Measurements from ENCODE around the gene NPEPPS. TPM values are rescaled to one million over a fixed set of nuclear protein-coding genes. Genes with fewer than 3 reads are reported as not detected.

The NPEPPS gene
- total and polyA plus RNA-seq, 2 of the 13 experiments (the other 11 are each of a cell fraction or from before 2014, with no cell fraction given) = 53.5 to 127 TPM

GRCh38 chr17:47649153-47649971 lies 118.5 kb downstream of the NPEPPS start, which contains the start of gene KPNB1 (continued):
- peak; percentile 68; the same call in 1 of the 2 replicates for TF ChIP-seq CEBPB (IDR thresholded peaks at IDR 0.05; ENCODE audit: borderline replicate concordance, low read depth, low read length)
- TF ChIP-seq HDAC2 (CRISPR knock-in tag; IDR thresholded peaks at IDR 0.05) = peak; percentile 82; the same call in 1 of the 2 replicates
- peak; percentile 88 for TF ChIP-seq KIAA2018 (CRISPR knock-in tag; IDR thresholded peaks at IDR 0.05; ENCODE audit: borderline replicate concordance)
- peak; percentile 38; the same call in 1 of the 2 replicates for TF ChIP-seq ZBTB14 (CRISPR knock-in tag; IDR thresholded peaks at IDR 0.05)
- peak; percentile 70; the same call in 1 of the 2 replicates for TF ChIP-seq RFX1 (IDR thresholded peaks at IDR 0.05)
- TF ChIP-seq TEAD3 (CRISPR knock-in tag; optimal IDR thresholded peaks at IDR 0.05; ENCODE audit: borderline replicate concordance) = peak; percentile 79
- no peak; the same call in 1 of the 2 replicates for TF ChIP-seq RXRB (CRISPR knock-in tag; IDR thresholded peaks at IDR 0.05; ENCODE audit: borderline replicate concordance)
- TF ChIP-seq NFE2L2 (IDR thresholded peaks at IDR 0.05; ENCODE audit: low read length) = no peak
- peak in 1 of 2 experiments; percentile 80; a peak in 2 of 4 replicates for TF ChIP-seq ATF4 (CRISPR knock-in tag; IDR thresholded peaks at IDR 0.05)
- TF ChIP-seq ZNF333 (CRISPR knock-in tag; IDR thresholded peaks at IDR 0.05; ENCODE audit: borderline replicate concordance) = peak; percentile 83
- TF ChIP-seq ZNF350 (CRISPR knock-in tag; IDR thresholded peaks at IDR 0.05; ENCODE audit: borderline replicate concordance, low read depth) = peak; percentile 89
- TF ChIP-seq MIXL1 (CRISPR knock-in tag; IDR thresholded peaks at IDR 0.05) = peak; percentile 84
- TF ChIP-seq ZNF773 (CRISPR knock-in tag; IDR thresholded peaks at IDR 0.05; ENCODE audit: borderline replicate concordance) = peak; percentile 44; the same call in 1 of the 2 replicates
- TF ChIP-seq ZNF841 (CRISPR knock-in tag; IDR thresholded peaks at IDR 0.05; ENCODE audit: borderline replicate concordance) = no peak; the same call in 1 of the 2 replicates
- TF ChIP-seq HINFP (CRISPR knock-in tag; IDR thresholded peaks at IDR 0.05; ENCODE audit: low read depth) = peak; percentile 89
- TF ChIP-seq RFXAP (CRISPR knock-in tag; IDR thresholded peaks at IDR 0.05; ENCODE audit: borderline replicate concordance) = peak; percentile 99
- TF ChIP-seq FOXO1 (CRISPR knock-in tag; IDR thresholded peaks at IDR 0.05) = peak; percentile 82
- TF ChIP-seq ZNF644 (CRISPR knock-in tag; IDR thresholded peaks at IDR 0.05; ENCODE audit: low read depth) = no peak
